Stomach (tissue), 4 donors: ENCODE measurements around the gene ARHGAP26.

Source experiments
- EP300 ChIP-seq: sonication (generic); formaldehyde crosslinking; IDR thresholded peaks from one replicate; pipeline ENCODE4 v1.6.1; 2017; ENCODE audit warnings: antibody characterized with exemption
- TF ChIP-seq, protein P1 (sequence below), 7 experiments: fragments of 450-650 bp in 4 of 7; fragments of 200-600 bp in 3 of 7; sonication (generic) in 3 of 7; IDR thresholded peaks; one replicate each; pipeline ENCODE4 v1.5.1; 2016 to 2019; ENCODE audit warnings: antibody characterized with exemption in 7 of 7, control low read depth in 2 of 7, mild to moderate bottlenecking in 1 of 7

DNA sequence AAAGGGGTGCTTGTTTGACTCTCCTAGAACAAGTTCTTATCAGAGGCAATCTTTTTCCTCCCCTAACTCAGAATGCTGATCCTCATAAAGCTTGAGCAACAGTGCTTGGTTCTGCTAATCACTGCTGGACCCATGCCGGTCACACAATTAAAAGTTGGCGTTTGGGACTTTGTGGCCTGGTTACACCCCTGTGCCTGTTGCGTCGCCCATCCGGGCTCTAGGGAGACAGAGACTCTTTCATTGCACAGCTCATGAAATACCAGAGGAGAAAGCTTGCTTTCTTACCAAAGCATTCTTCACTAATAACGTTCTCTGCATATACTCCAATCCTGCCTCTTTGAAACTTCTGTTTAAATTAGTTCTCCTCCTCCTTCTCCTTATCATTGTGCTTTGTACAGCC lies 332.2 kb downstream of the ARHGAP26 start:
- TF ChIP-seq EP300 = no peak
- TF ChIP-seq, protein P1, sequence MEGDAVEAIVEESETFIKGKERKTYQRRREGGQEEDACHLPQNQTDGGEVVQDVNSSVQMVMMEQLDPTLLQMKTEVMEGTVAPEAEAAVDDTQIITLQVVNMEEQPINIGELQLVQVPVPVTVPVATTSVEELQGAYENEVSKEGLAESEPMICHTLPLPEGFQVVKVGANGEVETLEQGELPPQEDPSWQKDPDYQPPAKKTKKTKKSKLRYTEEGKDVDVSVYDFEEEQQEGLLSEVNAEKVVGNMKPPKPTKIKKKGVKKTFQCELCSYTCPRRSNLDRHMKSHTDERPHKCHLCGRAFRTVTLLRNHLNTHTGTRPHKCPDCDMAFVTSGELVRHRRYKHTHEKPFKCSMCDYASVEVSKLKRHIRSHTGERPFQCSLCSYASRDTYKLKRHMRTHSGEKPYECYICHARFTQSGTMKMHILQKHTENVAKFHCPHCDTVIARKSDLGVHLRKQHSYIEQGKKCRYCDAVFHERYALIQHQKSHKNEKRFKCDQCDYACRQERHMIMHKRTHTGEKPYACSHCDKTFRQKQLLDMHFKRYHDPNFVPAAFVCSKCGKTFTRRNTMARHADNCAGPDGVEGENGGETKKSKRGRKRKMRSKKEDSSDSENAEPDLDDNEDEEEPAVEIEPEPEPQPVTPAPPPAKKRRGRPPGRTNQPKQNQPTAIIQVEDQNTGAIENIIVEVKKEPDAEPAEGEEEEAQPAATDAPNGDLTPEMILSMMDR (IDR thresholded peaks at IDR 0.05) = no peak
